Tibial nerve (tissue), 4 donors: ENCODE measurements around the gene PLCL2. TPM values are rescaled to one million over a fixed set of nuclear protein-coding genes. Genes with fewer than 3 reads are reported as not detected.

ENCODE experiments used
- DNase-seq, 2 donors: peaks; one replicate each; pipeline ENCODE4 v3.0.0-alpha.2; 2019; ENCODE audit warnings: low spot score in 2 of 2
- H3K27ac ChIP-seq, 4 donors: fragments of 200-600 bp; sonication (generic) in 3 of 4; one replicate each; pipeline ENCODE4 v1.5.1; 2017 to 2019; ENCODE audit warnings: mild to moderate bottlenecking in 1 of 4
- H3K27me3 ChIP-seq, 2 donors: fragments of 200-600 bp; sonication (generic) in 1 of 2; one replicate each; pipeline versions ENCODE4 v1.5.1 to v1.6.0; 2017 to 2019
- H3K36me3 ChIP-seq, 3 donors: fragments of 200-600 bp; sonication (generic); one replicate each; pipeline ENCODE4 v1.5.1; 2018 to 2019
- H3K4me1 ChIP-seq, 4 donors: fragments of 200-600 bp; sonication (generic) in 3 of 4; one replicate each; pipeline ENCODE4 v1.5.1; 2017 to 2019
- H3K4me3 ChIP-seq, 4 donors: fragments of 200-600 bp; sonication (generic) in 3 of 4; one replicate each; pipeline ENCODE4 v1.5.1; 2017 to 2019; ENCODE audit warnings: mild to moderate bottlenecking in 1 of 4, moderate library complexity in 1 of 4
- H3K9me3 ChIP-seq, 4 donors: fragments of 200-600 bp; sonication (generic) in 3 of 4; one replicate each; pipeline ENCODE4 v1.5.1; 2017 to 2019
- EP300 ChIP-seq, 2 donors: sonication (generic); formaldehyde crosslinking; IDR thresholded peaks; one replicate each; pipeline ENCODE4 v1.6.1; 2017; ENCODE audit warnings: antibody characterized with exemption in 2 of 2, mild to moderate bottlenecking in 1 of 2
- POLR2A ChIP-seq, 2 donors: fragments of 450-650 bp; IDR thresholded peaks; one replicate each; pipeline ENCODE4 v1.6.1; 2017; ENCODE audit warnings: antibody characterized with exemption in 2 of 2, mild to moderate bottlenecking in 2 of 2, moderate library complexity in 2 of 2
- WGBS, 2 donors: methylation state at CpG; one replicate each; pipeline ENCODE4 v1.1.5; 2018; 5-methylcytosine and 5-hydroxymethylcytosine counted together
- total RNA-seq, 4 donors: library from RNA; depleted of rRNA; stranded (reverse); fragments of >200 nt; gene quantifications; one replicate each; pipeline ENCODE4 v1.1.0, GENCODE V29; 2016
- TF ChIP-seq, protein P1 (sequence below), 5 experiments: fragments of 200-600 bp in 3 of 5; fragments of 450-650 bp in 2 of 5; sonication (generic) in 3 of 5; IDR thresholded peaks; one replicate each; pipeline ENCODE4 v1.5.1; 2016 to 2019; ENCODE audit warnings: antibody characterized with exemption in 5 of 5, mild to moderate bottlenecking in 3 of 5, moderate library complexity in 2 of 5

PLCL2 gene
- total RNA-seq, 4 donors from 2014 or later = 17.7 to 39.3 (median 29.0) TPM

DNA sequence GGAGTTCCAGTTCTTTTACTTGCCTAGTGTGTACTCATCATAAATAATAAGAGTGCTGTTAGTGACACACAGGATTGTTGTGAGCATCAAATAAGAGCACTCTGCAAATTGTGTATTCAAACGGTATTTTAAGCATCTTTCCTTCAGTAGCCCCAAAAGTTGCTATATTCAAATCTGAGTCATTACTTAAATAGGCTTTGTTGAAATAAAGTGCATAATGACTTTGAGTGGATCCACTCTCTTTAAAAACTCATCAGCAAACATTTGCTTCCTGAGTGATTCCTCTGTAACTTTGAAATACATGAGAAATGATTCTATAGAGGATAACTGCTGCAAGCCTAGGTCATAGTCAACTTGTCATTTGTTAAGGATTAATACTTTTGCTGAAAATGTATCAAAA lies 29.3 kb upstream of the PLCL2 start:
- no peak for DNase-seq
- no peak for TF ChIP-seq POLR2A (IDR thresholded peaks at IDR 0.05)
- no peak for TF ChIP-seq EP300 (IDR thresholded peaks at IDR 0.05)
- TF ChIP-seq, protein P1, sequence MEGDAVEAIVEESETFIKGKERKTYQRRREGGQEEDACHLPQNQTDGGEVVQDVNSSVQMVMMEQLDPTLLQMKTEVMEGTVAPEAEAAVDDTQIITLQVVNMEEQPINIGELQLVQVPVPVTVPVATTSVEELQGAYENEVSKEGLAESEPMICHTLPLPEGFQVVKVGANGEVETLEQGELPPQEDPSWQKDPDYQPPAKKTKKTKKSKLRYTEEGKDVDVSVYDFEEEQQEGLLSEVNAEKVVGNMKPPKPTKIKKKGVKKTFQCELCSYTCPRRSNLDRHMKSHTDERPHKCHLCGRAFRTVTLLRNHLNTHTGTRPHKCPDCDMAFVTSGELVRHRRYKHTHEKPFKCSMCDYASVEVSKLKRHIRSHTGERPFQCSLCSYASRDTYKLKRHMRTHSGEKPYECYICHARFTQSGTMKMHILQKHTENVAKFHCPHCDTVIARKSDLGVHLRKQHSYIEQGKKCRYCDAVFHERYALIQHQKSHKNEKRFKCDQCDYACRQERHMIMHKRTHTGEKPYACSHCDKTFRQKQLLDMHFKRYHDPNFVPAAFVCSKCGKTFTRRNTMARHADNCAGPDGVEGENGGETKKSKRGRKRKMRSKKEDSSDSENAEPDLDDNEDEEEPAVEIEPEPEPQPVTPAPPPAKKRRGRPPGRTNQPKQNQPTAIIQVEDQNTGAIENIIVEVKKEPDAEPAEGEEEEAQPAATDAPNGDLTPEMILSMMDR (IDR thresholded peaks at IDR 0.05) = no peak
- 76 to 84% methylated on average over 1 of the region's 1 CpG for WGBS, 2 donors
- H3K4me3 ChIP-seq = no peak overlapping the region
- no peaks in the 10 kb centered on the region for H3K9me3 ChIP-seq
- H3K4me1 ChIP-seq = no peaks in the 10 kb centered on the region
- no peaks in the 10 kb centered on the region for H3K36me3 ChIP-seq
- H3K27me3 ChIP-seq = no peaks in the 10 kb centered on the region
- no peak overlapping the region for H3K27ac ChIP-seq

DNA sequence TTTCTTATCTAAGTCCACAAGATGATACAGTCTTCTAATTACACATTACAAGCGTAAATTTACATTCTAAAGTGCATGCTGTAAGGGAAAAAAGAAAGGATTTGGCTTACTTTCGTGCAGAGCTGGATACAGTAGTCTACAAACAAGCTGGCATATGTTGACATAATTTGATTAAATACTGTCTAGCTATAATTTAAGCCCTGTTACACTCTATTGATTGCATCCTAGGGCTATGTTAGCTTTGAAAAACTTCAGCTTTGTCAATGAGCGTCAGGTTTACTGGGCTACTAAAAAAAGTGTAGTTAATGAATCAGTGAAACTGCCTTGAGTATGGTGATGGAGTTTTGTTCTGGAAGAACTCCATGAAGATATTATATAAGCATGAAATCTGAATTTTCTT lies 24.5 kb upstream of the PLCL2 start:
- 87 to 89% methylated on average over 3 of the region's 3 CpGs for WGBS, 2 donors
- no peak for TF ChIP-seq POLR2A (IDR thresholded peaks at IDR 0.05)

DNA sequence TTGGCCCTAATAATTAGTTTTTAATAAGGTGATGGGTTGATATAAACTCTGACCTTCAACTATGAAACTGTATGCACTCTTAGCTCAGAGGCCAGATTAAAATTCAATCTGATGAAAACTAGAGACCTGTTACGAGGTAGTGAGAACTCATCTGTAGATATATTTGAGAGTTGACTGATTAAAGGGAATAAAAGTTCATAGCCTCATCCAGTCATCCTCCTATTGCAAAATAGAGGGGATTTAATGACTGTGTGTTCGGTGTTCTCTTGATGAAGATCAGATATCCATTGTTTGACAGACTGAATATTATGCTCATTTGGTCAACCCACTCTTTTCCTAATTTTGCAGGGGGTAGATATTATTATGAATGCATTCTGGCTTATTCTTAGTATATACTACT lies 23.3 kb upstream of the PLCL2 start:
- Histone ChIP-seq H3K4me1 (peaks cover 0 to 3% (median 0%) of the 10 kb centered on the region in 4 donors), H3K27ac (no peak overlapping the region), H3K4me3 (no peak overlapping the region), H3K36me3 (no peaks in the 10 kb centered on the region), H3K27me3 (no peaks in the 10 kb centered on the region), H3K9me3 (peaks cover 0 to 5% (median 0%) of the 10 kb centered on the region in 4 donors)
- no peak for DNase-seq
- WGBS, 2 donors = 90 to 95% methylated on average over 2 of the region's 2 CpGs
- TF ChIP-seq, protein P1 (IDR thresholded peaks at IDR 0.05) = no peak
- no peak for TF ChIP-seq EP300 (IDR thresholded peaks at IDR 0.05)
- TF ChIP-seq POLR2A (IDR thresholded peaks at IDR 0.05) = no peak

More for the DNA sequence above, 24.5 kb upstream of the PLCL2 start:
- no peak overlapping the region for H3K27ac ChIP-seq
- H3K4me1 ChIP-seq = no peaks in the 10 kb centered on the region
- no peaks in the 10 kb centered on the region for H3K36me3 ChIP-seq
- H3K4me3 ChIP-seq = no peak overlapping the region
- H3K27me3 ChIP-seq = no peaks in the 10 kb centered on the region
- H3K9me3 ChIP-seq = peaks cover 0 to 5% (median 0%) of the 10 kb centered on the region in 4 donors
- DNase-seq = no peak

DNA sequence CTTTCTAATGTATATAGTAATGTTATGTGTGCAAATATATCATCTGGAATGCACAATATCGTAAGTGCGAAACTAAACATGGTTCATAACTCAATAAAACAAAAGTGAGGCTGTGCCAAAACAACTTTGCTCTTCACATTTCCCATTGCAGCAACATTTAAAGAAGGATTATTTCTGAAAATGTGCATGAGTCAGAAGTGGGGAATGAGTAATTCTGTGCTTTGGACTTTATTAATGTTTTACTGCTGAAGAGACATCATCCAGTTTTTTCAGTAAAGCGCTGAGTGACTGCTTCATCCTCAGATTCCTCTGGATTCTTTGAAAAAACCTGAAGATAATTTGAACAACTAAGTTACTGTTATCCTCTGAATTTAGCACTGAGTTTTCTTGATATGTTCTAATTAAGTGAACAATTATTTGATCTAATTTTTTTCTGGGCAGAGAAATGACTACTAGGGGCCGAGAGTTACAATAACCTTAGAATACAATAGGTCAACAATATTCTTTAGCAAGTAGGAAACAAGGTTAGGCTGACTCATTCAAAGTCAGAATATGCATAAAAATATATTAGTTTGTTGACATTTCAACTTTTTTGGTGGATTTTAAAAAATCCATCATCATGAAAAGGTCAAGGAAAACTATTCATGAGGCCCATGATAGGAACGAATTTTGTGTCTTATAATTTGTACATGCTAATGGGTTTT lies 20.0 kb upstream of the PLCL2 start:
- H3K4me1 ChIP-seq = peaks cover 0 to 3% (median 0%) of the 10 kb centered on the region in 4 donors
- H3K27ac ChIP-seq = no peak overlapping the region
- TF ChIP-seq EP300 (IDR thresholded peaks at IDR 0.05) (no peak), POLR2A (IDR thresholded peaks at IDR 0.05) (no peak)
- TF ChIP-seq, protein P1 (IDR thresholded peaks at IDR 0.05) = no peak
- H3K4me3 ChIP-seq = no peak overlapping the region
- no peak for DNase-seq
- no peaks in the 10 kb centered on the region for H3K27me3 ChIP-seq
- no peaks in the 10 kb centered on the region for H3K36me3 ChIP-seq
- H3K9me3 ChIP-seq = peaks cover 0 to 5% (median 0%) of the 10 kb centered on the region in 4 donors
- 43 to 44% methylated on average over 5 of the region's 5 CpGs for WGBS, 2 donors

DNA sequence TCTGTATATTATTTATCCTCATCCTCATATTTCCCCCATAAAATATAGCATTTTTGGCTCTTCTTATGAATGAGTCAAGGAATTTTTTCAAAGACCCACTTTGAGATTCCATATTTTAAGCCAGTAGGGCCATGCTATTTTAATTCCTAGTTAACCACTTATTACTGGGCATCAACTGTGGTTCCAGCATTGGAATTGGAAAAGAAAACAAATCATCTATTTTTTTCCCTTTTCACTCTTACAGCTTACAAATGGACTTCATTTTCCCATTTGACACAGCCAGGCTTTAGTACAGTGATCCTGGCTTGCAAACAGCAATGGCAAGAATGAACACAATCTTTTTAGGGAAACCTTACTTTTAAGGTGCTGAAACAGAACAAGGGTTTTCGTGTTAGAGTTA lies 19.4 kb upstream of the PLCL2 start:
- no peak for DNase-seq
- Histone ChIP-seq H3K36me3 (no peaks in the 10 kb centered on the region), H3K4me1 (peaks cover 0 to 3% (median 0%) of the 10 kb centered on the region in 4 donors), H3K27ac (no peak overlapping the region), H3K27me3 (no peaks in the 10 kb centered on the region), H3K9me3 (peaks cover 0 to 5% (median 0%) of the 10 kb centered on the region in 4 donors), H3K4me3 (no peak overlapping the region)
- WGBS, 2 donors = 83 to 88% methylated on average over 1 of the region's 1 CpG
- TF ChIP-seq POLR2A (IDR thresholded peaks at IDR 0.05) (no peak), EP300 (IDR thresholded peaks at IDR 0.05) (no peak)
- TF ChIP-seq, protein P1 (IDR thresholded peaks at IDR 0.05) = no peak
